Measurements from ENCODE around the gene ASTN2.
A peak's percentile ranks its signal among the peaks of the same experiment; 100 is the strongest.

ASTN2 gene

DNA sequence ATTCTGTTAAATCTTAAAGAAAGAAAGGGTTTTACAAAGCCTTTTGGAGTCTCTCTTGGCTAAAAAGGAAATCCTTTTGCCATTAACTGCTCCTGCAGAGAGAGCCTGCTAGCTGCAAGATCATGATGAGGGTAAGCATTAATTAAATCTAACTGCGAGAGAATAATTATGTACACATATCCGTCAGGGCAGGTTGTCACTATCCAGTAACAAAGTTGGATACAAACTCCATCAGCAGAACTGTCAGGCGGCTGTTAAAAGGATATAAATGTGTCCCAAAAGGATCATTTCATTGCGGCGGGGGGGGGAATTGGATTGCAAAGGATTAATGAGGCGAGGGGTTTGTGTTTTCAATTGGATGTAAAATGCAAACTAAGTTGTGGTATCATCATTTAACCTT, 289.3 kb downstream of the ASTN2 start:
- TF ChIP-seq, protein P1, sequence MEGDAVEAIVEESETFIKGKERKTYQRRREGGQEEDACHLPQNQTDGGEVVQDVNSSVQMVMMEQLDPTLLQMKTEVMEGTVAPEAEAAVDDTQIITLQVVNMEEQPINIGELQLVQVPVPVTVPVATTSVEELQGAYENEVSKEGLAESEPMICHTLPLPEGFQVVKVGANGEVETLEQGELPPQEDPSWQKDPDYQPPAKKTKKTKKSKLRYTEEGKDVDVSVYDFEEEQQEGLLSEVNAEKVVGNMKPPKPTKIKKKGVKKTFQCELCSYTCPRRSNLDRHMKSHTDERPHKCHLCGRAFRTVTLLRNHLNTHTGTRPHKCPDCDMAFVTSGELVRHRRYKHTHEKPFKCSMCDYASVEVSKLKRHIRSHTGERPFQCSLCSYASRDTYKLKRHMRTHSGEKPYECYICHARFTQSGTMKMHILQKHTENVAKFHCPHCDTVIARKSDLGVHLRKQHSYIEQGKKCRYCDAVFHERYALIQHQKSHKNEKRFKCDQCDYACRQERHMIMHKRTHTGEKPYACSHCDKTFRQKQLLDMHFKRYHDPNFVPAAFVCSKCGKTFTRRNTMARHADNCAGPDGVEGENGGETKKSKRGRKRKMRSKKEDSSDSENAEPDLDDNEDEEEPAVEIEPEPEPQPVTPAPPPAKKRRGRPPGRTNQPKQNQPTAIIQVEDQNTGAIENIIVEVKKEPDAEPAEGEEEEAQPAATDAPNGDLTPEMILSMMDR (IDR thresholded peaks at IDR 0.05; ENCODE audit: insufficient read depth, missing control alignments), result no peak
- DNase-seq (ENCODE audit: insufficient read length, low spot score), result no peak
- FAIRE-seq, result no peak

DNA sequence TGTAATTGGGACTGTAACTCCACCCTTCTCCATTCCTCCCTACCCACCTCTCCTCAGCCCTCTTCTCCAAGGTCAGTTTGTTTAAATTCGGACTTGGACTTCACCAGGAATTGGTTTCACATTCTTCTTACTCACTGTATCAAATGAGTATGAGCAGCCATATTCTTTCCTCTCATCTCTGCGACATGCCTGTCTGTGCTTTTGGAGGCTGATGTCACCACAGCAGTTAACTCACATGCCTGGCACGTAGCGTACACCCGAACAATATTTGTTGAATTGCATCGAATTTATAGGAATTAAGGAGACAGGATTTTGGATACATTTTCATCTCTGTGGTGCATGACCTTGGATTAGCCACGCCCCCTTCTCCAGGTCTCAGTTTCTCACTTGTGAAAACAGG, 291.1 kb downstream of the ASTN2 start:
- DNase-seq (ENCODE audit: insufficient read length, low spot score), result no peak
- FAIRE-seq, result no peak
- TF ChIP-seq, protein P1 (IDR thresholded peaks at IDR 0.05; ENCODE audit: insufficient read depth, missing control alignments), result no peak

DNA sequence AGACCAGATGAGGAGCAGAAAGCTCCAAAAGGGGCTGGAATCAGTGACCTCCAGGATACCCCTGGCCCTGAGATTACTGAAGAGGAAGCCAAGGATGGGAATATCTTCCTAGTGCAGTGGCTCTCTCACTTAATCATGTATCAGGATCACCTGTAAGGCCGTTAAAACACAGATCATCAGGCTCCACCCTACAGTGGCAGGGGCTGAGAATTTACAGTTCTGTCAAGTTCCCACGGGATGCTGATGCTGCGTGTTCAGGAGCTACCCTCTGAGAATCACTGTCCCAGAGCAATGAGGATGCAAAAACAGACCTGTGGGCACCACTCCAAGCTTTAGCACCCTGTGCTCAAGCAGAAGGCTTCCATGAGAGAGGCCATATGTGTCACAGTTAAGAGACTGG, 291.9 kb downstream of the ASTN2 start:
- TF ChIP-seq, protein P1 (IDR thresholded peaks at IDR 0.05; ENCODE audit: insufficient read depth, missing control alignments), result no peak
- FAIRE-seq (no peak), DNase-seq (ENCODE audit: insufficient read length, low spot score) (no peak)

DNA sequence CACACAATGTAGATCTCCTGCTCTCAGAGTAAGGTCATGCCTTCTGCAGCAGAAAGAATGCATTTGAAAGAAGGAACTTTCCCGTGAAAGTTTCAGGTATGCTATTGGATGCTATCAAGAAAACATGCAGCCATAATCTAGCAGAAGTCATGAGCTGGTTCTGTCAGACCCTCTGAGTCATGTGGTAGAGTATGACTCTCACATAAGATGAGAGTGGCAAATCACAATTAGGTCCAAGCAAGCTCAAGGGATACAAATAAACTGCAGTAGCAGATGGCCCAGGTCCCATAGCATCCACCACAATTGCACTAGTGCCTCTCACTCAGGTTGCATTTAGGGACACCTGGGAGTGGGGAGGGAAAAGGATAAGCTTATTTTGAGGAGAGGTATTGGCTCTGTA, 292.8 kb downstream of the ASTN2 start:
- TF ChIP-seq, protein P1 (IDR thresholded peaks at IDR 0.05; ENCODE audit: insufficient read depth, missing control alignments), result no peak
- no peak for FAIRE-seq
- no peak for DNase-seq (ENCODE audit: insufficient read length, low spot score)

DNA sequence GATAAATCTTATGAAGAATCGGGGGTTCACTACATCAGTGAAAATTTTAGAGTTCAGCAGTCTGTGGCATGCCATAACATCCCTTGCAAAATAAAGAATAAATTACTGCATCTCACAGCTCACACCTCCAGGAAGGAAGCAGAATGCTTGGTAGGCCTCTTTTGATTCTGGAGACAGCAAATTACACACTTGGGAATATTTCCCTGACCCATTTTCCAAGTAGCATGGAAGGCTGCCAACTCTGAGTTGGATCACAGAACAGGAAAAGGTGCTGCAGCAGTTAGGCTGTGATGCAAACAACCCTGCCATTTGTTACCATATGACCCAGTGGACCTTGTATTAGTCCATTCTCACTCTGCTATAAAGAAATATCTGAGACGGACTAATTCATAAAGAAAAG, 293.5 kb downstream of the ASTN2 start:
- no peak for FAIRE-seq

DNA sequence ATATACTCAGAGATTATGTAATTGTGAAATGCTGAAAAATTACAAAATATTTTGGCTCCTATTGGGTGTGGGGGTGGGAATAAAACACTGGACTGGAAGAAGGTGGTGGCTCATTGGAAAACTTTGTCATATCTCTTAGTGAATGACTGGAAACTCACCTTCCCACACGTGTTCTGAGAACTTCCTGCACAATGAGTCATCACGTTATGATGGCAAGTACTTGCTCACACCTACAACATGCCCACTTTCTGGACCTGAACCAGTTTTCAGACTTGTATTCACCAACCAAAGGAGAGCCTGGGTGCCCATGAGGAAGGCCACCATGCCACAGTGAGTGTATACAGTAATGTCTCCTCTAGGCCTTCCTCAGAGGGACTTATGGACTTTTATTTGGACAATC, 294.8 kb downstream of the ASTN2 start:
- DNase-seq (ENCODE audit: insufficient read length, low spot score) (no peak), FAIRE-seq (no peak)
- TF ChIP-seq, protein P1 (IDR thresholded peaks at IDR 0.05; ENCODE audit: insufficient read depth, missing control alignments), result no peak

More for the DNA sequence above, 293.5 kb downstream of the ASTN2 start:
- DNase-seq (ENCODE audit: insufficient read length, low spot score), result no peak
- TF ChIP-seq, protein P1 (IDR thresholded peaks at IDR 0.05; ENCODE audit: insufficient read depth, missing control alignments), result no peak

DNA sequence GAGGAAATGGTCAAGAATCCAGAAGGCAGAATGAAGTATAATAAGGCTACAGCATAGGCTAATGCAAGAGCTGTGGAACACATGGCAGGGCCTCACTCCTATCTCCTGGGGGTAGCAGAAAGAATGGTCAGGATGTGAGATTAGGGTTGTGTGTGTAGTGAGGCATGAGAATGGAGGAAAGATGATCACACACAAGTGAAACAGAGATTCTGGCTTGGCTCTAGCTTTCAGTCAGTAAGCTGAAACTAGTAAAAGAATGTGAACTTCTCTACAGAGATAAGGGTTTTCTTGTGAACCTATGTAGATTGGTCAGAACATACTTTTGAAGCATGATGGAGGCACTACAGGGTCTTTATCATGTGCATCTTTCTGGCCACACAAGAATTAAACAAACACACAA, 298.8 kb downstream of the ASTN2 start:
- TF ChIP-seq, protein P1 (IDR thresholded peaks at IDR 0.05; ENCODE audit: insufficient read depth, missing control alignments), result no peak
- DNase-seq (ENCODE audit: insufficient read length, low spot score) (no peak), FAIRE-seq (peak; percentile 79)
